Calu3 (cell line): ENCODE measurements around the gene PARP4. TPM values are rescaled to one million over a fixed set of nuclear protein-coding genes. Genes with fewer than 3 reads are reported as not detected.
A peak's percentile ranks its signal among the peaks of the same experiment; 100 is the strongest.
"Not testable (repeated sequence)": the region's sequence is repeated elsewhere in the genome, so short reads cannot be mapped to it uniquely, and the experiment has no call there.

Experiments
- BruUV-seq: library from RNA; stranded (reverse); fragments of 400-500 nt; replicated peaks from 2 replicates; lab custom pipeline; 2021; lab: Mats Ljungman, UMichigan
- CTCF ChIA-PET: fragments of 300-600 bp; sonication (Branson Sonifier 250); formaldehyde crosslinking; loops from one replicate; lab custom pipeline; 2022; ENCODE audit warnings: antibody characterized with exemption; lab: Charles Lee
- DNase-seq: peaks from one replicate; pipeline ENCODE4 v3.0.0; 2022
- H3K27ac Mint-ChIP-seq: one replicate; pipeline ENCODE4 v1.8.0; 2022; ENCODE audit warnings: mixed read lengths; ENCODE audit not compliant: unreplicated experiment
- H3K27me3 Mint-ChIP-seq: one replicate; pipeline ENCODE4 v1.8.0; 2022; ENCODE audit warnings: mixed read lengths; ENCODE audit not compliant: unreplicated experiment
- H3K36me3 Mint-ChIP-seq: one replicate; pipeline ENCODE4 v1.8.0; 2022; ENCODE audit warnings: mild to moderate bottlenecking, moderate library complexity, mixed read lengths; ENCODE audit not compliant: insufficient read depth, unreplicated experiment
- H3K4me1 Mint-ChIP-seq: one replicate; pipeline ENCODE4 v1.8.0; 2022; ENCODE audit warnings: mild to moderate bottlenecking, low read depth, mixed read lengths; ENCODE audit not compliant: unreplicated experiment
- H3K4me3 Mint-ChIP-seq: one replicate; pipeline ENCODE4 v1.8.0; 2022; ENCODE audit warnings: mild to moderate bottlenecking, low read depth, moderate library complexity, mixed read lengths; ENCODE audit not compliant: unreplicated experiment
- H3K9me3 Mint-ChIP-seq: one replicate; pipeline ENCODE4 v1.8.0; 2022; ENCODE audit warnings: low read depth, mixed read lengths; ENCODE audit not compliant: unreplicated experiment
- intact Hi-C: fragments of 100-400 bp; cut with micrococcal nuclease; formaldehyde crosslinking; loops from one replicate; pipeline ENCODE4 v1.10.0; 2022; ENCODE audit not compliant: unreplicated experiment
- total RNA-seq: library from RNA; stranded (reverse); gene quantifications from 2 replicates; pipeline ENCODE4 v1.2.3, GENCODE V29; 2022
- TF ChIP-seq, protein P1 (sequence below): fragments of 200-600 bp; IDR thresholded peaks from one replicate; pipeline ENCODE4 v1.8.0; 2022; ENCODE audit warnings: antibody characterized with exemption; ENCODE audit not compliant: unreplicated experiment

PARP4 gene
- total RNA-seq, 1 experiment from 2014 or later: 78.3 TPM

DNA sequence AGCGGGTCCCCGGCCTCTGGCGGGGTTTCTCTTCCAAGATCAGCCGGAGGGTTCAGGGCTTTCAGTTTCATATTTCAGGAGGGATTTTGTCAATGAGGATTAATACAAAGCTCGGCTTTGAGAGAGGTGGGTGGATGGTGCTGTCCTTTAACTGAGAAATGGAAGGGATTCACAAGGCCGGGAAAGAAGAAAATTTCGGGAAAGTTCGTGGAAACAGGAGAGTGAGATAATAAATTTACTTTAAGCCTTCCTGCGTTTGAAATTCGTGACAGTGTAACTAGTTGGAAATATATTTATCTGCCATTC is 283 bp upstream of the PARP4 start:
- peaks cover 43% of the 10 kb centered on the region for H3K36me3 Mint-ChIP-seq
- CTCF ChIA-PET: no interaction called here
- H3K27me3 Mint-ChIP-seq: no peaks in the 10 kb centered on the region
- TF ChIP-seq, protein P1, sequence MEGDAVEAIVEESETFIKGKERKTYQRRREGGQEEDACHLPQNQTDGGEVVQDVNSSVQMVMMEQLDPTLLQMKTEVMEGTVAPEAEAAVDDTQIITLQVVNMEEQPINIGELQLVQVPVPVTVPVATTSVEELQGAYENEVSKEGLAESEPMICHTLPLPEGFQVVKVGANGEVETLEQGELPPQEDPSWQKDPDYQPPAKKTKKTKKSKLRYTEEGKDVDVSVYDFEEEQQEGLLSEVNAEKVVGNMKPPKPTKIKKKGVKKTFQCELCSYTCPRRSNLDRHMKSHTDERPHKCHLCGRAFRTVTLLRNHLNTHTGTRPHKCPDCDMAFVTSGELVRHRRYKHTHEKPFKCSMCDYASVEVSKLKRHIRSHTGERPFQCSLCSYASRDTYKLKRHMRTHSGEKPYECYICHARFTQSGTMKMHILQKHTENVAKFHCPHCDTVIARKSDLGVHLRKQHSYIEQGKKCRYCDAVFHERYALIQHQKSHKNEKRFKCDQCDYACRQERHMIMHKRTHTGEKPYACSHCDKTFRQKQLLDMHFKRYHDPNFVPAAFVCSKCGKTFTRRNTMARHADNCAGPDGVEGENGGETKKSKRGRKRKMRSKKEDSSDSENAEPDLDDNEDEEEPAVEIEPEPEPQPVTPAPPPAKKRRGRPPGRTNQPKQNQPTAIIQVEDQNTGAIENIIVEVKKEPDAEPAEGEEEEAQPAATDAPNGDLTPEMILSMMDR: no peak
- H3K9me3 Mint-ChIP-seq: no peaks in the 10 kb centered on the region
- BruUV-seq: TSS peak; percentile 90
- peak overlapping the region; percentile 74 for H3K4me3 Mint-ChIP-seq
- peaks cover 11% of the 10 kb centered on the region for H3K4me1 Mint-ChIP-seq
- no peak for DNase-seq
- intact Hi-C loops: no loop called here
- peak overlapping the region; percentile 88 for H3K27ac Mint-ChIP-seq

DNA sequence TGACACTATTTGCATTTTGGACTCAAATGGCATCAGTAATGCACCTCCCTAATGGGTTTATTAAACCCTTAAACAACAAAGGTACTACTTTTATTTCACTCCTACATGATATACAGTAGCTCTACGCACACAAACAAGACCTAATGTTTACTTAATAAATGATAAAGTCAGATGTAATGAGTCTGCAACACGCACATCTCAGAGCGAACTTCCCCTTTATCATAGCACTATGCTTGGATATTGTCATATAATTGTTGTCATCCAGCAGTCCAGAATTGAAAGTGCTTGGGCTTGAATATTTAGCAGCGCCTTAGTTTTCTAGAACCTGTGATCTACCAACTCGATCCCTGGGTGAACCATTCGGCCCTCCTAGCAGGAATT is 772 bp downstream of the PARP4 start:
- intact Hi-C loops: no loop called here
- Mint-ChIP-seq H3K4me1 (peaks cover 11% of the 10 kb centered on the region), H3K36me3 (peaks cover 49% of the 10 kb centered on the region), H3K27ac (peak overlapping the region; percentile 88), H3K9me3 (no peaks in the 10 kb centered on the region), H3K27me3 (no peaks in the 10 kb centered on the region), H3K4me3 (peak overlapping the region; percentile 74)
- BruUV-seq: no TSS peak
- CTCF ChIA-PET: interaction anchor here (1.6 kb wide), 1 partner anchor 17 kb away, joined by 4 read pairs; no protein-coding TSS in a partner anchor
- DNase-seq: no peak
- TF ChIP-seq, protein P1: no peak

DNA sequence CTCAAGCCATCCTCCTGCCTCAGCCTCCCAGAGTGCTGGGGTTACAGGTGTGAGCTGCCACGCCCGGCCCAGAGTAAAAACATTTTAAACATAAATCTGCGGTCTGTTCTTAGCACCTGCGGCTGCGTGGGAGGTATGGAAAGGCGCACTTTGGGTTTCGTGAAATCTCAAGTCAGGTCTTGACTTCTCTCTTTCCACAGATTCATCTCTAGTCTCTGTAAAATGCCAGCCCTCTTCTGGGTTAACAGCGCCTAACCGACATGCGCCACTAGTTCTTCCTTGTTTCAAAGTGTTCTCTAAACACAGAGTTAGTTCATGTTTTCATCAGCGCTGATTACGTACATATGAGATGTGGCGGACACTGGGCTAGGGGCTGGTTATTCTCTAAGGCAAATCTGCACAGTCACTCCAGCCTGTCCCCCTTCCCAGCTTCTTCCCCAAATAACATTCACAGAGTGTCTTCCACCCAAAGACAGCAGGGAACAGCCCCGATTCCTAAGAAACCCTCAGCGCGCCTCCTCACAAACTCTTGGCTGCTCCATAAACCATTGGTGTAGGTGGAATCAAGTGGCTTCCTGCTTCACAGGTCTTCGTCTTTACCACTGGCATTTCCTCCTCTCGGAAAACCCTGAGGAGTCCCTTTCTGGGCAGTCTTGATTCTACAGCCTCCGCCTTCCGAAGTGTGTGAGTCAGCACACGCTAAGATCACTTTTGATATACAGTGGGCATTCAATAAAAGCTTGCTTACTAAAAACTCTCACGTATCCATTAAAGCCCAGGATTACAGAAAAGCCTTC is 1.4 kb downstream of the PARP4 start:
- Mint-ChIP-seq H3K27me3 (no peaks in the 10 kb centered on the region), H3K4me3 (peak overlapping the region; percentile 74), H3K27ac (peak overlapping the region; percentile 88), H3K36me3 (peaks cover 49% of the 10 kb centered on the region), H3K4me1 (peaks cover 11% of the 10 kb centered on the region), H3K9me3 (no peaks in the 10 kb centered on the region)
- TF ChIP-seq, protein P1: no peak
- intact Hi-C loops: no loop called here
- BruUV-seq: TSS peak; percentile 64
- peak; percentile 60 for DNase-seq
- CTCF ChIA-PET: interaction anchor here (1.6 kb wide), 1 partner anchor 16 kb away, joined by 4 read pairs; no protein-coding TSS in a partner anchor

DNA sequence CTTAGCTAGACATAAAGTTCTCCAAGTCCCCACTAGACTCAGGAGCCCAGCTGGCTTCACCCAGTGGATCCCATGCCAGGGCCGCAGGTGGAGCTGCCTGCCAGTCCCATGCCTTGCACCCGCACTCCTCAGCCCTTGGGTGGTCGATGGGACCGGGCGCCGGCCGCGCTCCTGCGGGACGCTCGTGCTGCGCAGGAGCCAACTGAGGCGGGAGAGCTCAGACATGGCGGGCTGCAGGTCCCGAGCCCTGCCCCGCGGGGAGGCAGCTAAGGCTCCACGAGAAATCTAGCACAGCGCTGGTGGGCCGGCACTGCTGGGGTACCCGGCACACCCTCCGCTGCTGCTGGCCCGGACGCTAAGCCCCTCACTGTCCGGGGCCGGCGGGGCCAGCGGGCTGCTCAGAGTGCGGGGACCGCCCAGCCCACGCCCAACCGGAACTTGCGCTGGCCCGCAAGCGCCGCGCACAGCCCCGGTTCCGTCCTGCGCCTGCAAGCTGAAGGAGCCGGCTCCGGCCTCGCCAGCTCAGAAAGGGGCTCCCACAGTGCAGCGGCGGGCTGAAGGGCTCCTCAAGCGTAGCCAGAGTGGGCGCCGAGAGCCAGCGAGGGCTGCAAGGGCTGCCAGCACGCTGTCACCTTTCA is 5.8 kb downstream of the PARP4 start:
- peaks cover 55% of the 10 kb centered on the region for H3K36me3 Mint-ChIP-seq
- peaks cover 28% of the 10 kb centered on the region for H3K4me1 Mint-ChIP-seq
- intact Hi-C loops: no loop called here
- no peak for DNase-seq
- H3K27me3 Mint-ChIP-seq: no peaks in the 10 kb centered on the region
- BruUV-seq: no TSS peak
- CTCF ChIA-PET: no interaction called here
- no peak overlapping the region for H3K4me3 Mint-ChIP-seq
- no peaks in the 10 kb centered on the region for H3K9me3 Mint-ChIP-seq
- TF ChIP-seq, protein P1: no peak
- H3K27ac Mint-ChIP-seq: no peak overlapping the region

DNA sequence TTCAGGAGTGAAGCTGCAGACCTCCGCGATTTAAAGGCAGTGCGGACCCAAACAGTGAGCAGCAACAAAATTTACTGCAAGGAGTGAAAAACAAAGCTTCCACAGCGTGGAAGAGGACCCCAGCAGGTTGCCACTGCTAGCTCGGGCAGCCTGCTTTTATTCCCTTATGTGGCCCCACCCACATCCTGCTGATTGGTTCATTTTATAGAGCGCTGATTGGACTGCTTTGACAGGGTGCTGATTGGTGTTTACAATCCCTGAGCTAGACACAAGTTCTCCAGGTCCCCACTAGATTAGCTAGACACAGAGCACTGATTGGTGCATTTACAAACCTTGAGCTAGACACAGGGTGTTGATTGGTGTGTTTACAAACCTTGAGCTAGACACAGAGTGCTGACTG is 6.3 kb downstream of the PARP4 start:
- H3K27ac Mint-ChIP-seq, DNase-seq, H3K4me3 Mint-ChIP-seq, CTCF ChIA-PET, H3K9me3 Mint-ChIP-seq, intact Hi-C loops, H3K27me3 Mint-ChIP-seq, BruUV-seq: not testable (repeated sequence)
- H3K4me1 Mint-ChIP-seq: peaks cover 28% of the 10 kb centered on the region
- H3K36me3 Mint-ChIP-seq: peaks cover 50% of the 10 kb centered on the region
